ENCODE data around the gene CGB5. TPM values are rescaled to one million over a fixed set of nuclear protein-coding genes. Genes with fewer than 3 reads are reported as not detected.
"Not testable (repeated sequence)": the region's sequence is repeated elsewhere in the genome, so short reads cannot be mapped to it uniquely, and the experiment has no call there.

Gene CGB5
- total RNA-seq, 4 donors from 2014 or later: not detected

GRCh38 chr19:49022116-49022515 lies 21.5 kb upstream of the CGB5 start:
- Histone ChIP-seq H3K4me3 (no peak overlapping the region), H3K27ac (no peak overlapping the region), H3K27me3 (no peaks in the 10 kb centered on the region), H3K36me3 (no peaks in the 10 kb centered on the region), H3K4me1 (peaks cover 0 to 7% of the 10 kb centered on the region in 2 donors), H3K9me3 (no peaks in the 10 kb centered on the region)
- no peak for TF ChIP-seq POLR2A (IDR thresholded peaks at IDR 0.05)
- TF ChIP-seq CTCF (IDR thresholded peaks at IDR 0.05): no peak
- intact Hi-C loops (cut with DNase I; ENCODE audit: low total_unique reads): no loop called here
- DNase-seq: no peak

- H3K9me3 ChIP-seq; H3K4me3 ChIP-seq; H3K4me1 ChIP-seq; H3K27ac ChIP-seq; H3K27me3 ChIP-seq; DNase-seq; H3K36me3 ChIP-seq; intact Hi-C loops (cut with DNase I; ENCODE audit: low total_unique reads): not testable (repeated sequence)
These were observed 19.4 kb upstream of the CGB5 start, which contains the start of gene CGB3 for GRCh38 chr19:49024233-49024632. TSS of gene CGB3 (minus strand) at chr19:49024333. CDS start at chr19:49023971, 362 bp downstream.

GRCh38 chr19:49025088-49025487 lies 18.6 kb upstream of the CGB5 start:
- H3K36me3 ChIP-seq; intact Hi-C loops (cut with DNase I; ENCODE audit: low total_unique reads); H3K4me1 ChIP-seq; H3K27me3 ChIP-seq; H3K27ac ChIP-seq; H3K9me3 ChIP-seq; DNase-seq; H3K4me3 ChIP-seq: not testable (repeated sequence)

DNA sequence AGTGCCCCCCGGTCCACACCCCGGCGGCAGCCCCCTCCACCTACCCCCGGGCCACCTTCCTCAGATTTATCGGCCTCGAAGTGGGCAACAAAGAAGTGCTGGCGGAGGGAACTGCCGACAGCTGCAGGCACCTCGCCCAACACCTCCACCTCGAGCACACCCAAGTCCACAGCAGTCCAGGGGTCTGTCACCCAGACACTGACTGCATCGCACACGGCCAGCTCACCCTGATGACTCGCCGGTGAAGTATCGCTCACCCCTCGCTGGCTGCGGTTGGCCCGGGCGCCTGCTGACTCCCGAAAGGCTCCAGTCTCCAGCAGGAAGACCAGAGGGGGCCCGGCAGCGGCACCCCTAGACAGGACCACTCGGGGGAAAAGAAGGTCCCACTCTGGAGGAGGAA lies 18.0 kb upstream of the CGB5 start:
- H3K9me3 ChIP-seq; H3K4me3 ChIP-seq; DNase-seq; H3K4me1 ChIP-seq; H3K27me3 ChIP-seq; H3K36me3 ChIP-seq; intact Hi-C loops (cut with DNase I; ENCODE audit: low total_unique reads); H3K27ac ChIP-seq: not testable (repeated sequence)

DNA sequence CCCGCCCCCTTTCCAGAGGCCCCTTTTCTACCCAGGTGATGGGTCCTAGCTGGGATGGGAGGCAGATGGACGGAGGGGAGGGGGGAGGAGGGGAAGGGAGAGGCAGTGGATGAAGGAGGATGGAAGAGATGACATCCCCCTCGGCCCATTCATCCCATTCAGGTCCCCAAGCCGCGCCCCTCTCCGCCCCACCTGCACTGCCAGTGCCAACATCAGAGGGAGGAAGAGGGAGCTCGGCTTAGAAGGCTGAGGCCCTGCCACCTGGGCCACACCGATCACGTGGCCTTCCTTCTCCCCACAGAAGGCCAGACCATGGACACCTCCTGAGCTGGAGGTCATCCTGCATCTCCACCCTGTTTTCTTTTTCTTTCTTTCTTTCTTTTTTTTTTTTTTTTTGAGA lies 15.0 kb upstream of the CGB5 start:
- H3K27me3 ChIP-seq; intact Hi-C loops (cut with DNase I; ENCODE audit: low total_unique reads); DNase-seq; H3K9me3 ChIP-seq; H3K4me3 ChIP-seq; H3K27ac ChIP-seq; H3K4me1 ChIP-seq; H3K36me3 ChIP-seq: not testable (repeated sequence)

- intact Hi-C loops (cut with DNase I; ENCODE audit: low total_unique reads); H3K27ac ChIP-seq; DNase-seq; H3K4me1 ChIP-seq; H3K36me3 ChIP-seq; H3K9me3 ChIP-seq; H3K4me3 ChIP-seq; H3K27me3 ChIP-seq: not testable (repeated sequence)
These were observed 13.9 kb upstream of the CGB5 start for GRCh38 chr19:49029749-49030148.

- H3K9me3 ChIP-seq; intact Hi-C loops (cut with DNase I; ENCODE audit: low total_unique reads); H3K27me3 ChIP-seq; H3K4me1 ChIP-seq; H3K27ac ChIP-seq; H3K4me3 ChIP-seq; DNase-seq; H3K36me3 ChIP-seq: not testable (repeated sequence)
These were observed 13.3 kb upstream of the CGB5 start for GRCh38 chr19:49030323-49030722.

- H3K36me3 ChIP-seq; H3K27ac ChIP-seq; DNase-seq; intact Hi-C loops (cut with DNase I; ENCODE audit: low total_unique reads); H3K9me3 ChIP-seq; H3K4me3 ChIP-seq; H3K27me3 ChIP-seq; H3K4me1 ChIP-seq: not testable (repeated sequence)
These were observed 11.9 kb upstream of the CGB5 start, which contains the start of gene CGB2 for GRCh38 chr19:49031642-49032301. TSS of gene CGB2 (plus strand) at chr19:49031890. CDS start at chr19:49032096, 206 bp downstream.

DNA sequence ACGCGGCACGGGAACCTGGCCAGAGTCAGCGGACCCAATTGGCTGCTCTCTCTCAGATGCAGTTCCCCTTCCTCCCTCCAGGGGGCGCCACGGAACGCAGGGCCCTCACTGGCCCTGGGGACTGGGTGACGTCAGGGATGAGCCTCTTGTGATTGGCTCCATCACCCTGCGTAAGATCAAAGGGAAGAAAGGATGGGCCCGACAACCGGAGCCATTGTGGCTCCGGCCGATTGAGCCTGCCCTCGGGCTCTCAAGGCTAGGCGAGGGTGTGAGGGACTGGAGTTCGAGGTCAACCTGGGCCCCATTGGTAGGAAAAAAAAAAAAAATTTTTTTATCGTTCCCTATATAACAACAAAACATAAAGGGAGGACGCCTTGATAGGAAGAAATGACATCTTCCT lies 6.8 kb upstream of the CGB5 start, which contains the start of gene CGB1:
Gene CGB1 (minus strand): TSS at position 81 of the 400 bp plus-strand sequence. CDS start 184 bp downstream, outside the sequence.
- H3K27ac ChIP-seq; H3K9me3 ChIP-seq; DNase-seq; intact Hi-C loops (cut with DNase I; ENCODE audit: low total_unique reads); H3K4me3 ChIP-seq; H3K27me3 ChIP-seq; H3K4me1 ChIP-seq; H3K36me3 ChIP-seq: not testable (repeated sequence)

DNA sequence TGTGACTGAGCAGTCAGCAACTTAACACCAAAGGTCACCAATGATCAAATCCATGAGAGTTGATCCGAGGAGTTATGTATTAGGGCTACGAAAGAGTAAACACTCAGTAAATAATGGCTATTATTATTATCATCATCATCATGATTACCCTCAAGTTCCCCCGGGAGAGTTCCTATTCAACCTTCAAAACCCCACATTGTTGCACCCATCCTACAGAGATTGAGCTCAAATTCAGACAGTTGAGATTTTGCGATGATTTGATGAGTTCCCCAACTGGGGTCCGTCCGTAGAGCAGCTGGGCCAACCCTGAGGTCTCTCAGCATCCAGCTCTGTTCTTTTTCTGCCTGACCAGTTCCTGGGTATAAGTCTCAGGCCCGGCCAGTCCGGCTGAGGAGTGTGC lies 5.5 kb upstream of the CGB5 start:
- intact Hi-C loops (cut with DNase I; ENCODE audit: low total_unique reads); H3K9me3 ChIP-seq; H3K4me1 ChIP-seq; H3K27me3 ChIP-seq; H3K36me3 ChIP-seq; H3K4me3 ChIP-seq; DNase-seq; H3K27ac ChIP-seq: not testable (repeated sequence)

DNA sequence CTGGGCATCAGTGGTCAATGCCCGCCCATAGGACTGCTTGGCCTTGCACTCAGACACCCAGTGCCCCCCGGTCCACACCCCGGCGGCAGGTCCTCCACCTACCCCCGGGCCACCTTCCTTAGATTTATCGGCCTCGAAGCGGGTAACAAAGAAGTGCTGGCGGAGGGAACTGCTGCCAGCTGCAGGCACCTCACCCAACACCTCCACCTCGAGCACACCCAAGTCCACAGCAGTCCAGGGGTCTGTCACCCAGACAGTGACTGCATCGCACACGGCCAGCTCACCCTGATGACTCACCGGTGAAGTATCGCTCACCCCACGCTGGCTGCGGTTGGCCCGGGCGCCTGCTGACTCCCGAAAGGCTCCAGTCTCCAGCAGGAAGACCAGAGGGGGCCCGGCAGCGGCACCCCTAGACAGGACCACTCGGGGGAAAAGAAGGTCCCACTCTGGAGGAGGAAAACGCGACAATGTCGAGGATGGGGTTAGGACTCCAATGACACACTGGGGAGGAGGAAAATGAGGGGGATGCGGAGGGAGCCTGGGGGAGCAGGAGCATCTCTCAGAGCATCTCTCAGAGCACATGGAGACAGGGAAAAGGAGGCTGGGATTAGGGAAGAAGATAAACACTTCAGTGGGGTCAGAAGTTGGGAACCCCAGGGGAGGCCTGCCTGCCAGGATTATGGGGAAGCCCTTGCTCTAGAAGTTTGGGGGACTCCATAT lies 4.9 kb upstream of the CGB5 start:
- H3K27ac ChIP-seq; H3K27me3 ChIP-seq; DNase-seq; intact Hi-C loops (cut with DNase I; ENCODE audit: low total_unique reads); H3K4me3 ChIP-seq; H3K9me3 ChIP-seq; H3K4me1 ChIP-seq; H3K36me3 ChIP-seq: not testable (repeated sequence)

GRCh38 chr19:49039736-49040135 lies 3.9 kb upstream of the CGB5 start:
- H3K4me1 ChIP-seq; H3K36me3 ChIP-seq; H3K27ac ChIP-seq; DNase-seq; H3K9me3 ChIP-seq; H3K4me3 ChIP-seq; intact Hi-C loops (cut with DNase I; ENCODE audit: low total_unique reads); H3K27me3 ChIP-seq: not testable (repeated sequence)

All from uterus (tissue), 4 donors.